Epidermal melanocyte (primary cell): ENCODE data around the gene CA7.

ENCODE experiments used
- DNase-seq: peaks from one replicate; pipeline ENCODE4 v3.0.0; 2011; ENCODE audit warnings: low spot score; ENCODE audit not compliant: insufficient read length

CA7 gene

GRCh38 chr16:66844342-66845079 is at the start of gene CA7:
TSS of gene CA7 (plus strand) at chr16:66844414. CDS start at chr16:66844488, 74 bp downstream.
- DNase-seq, result no peak

GRCh38 chr16:66798161-66798560 is 46.1 kb upstream of the CA7 start:
- DNase-seq, result no peak

GRCh38 chr16:66800856-66801255 is 43.4 kb upstream of the CA7 start:
- DNase-seq, result no peak

GRCh38 chr16:66801320-66802105 is 42.7 kb upstream of the CA7 start, which contains the start of gene TERB1:
TSS of gene TERB1 (minus strand) at chr16:66801584. CDS start at chr16:66796798, 4,786 bp downstream.
- DNase-seq, result no peak

- DNase-seq, result no peak
Observed at GRCh38 chr16:66802159-66802558, 42.1 kb upstream of the CA7 start.

- no peak for DNase-seq
Observed at GRCh38 chr16:66809765-66810164, 34.4 kb upstream of the CA7 start.

GRCh38 chr16:66810391-66810790 is 33.8 kb upstream of the CA7 start:
- DNase-seq, result no peak

GRCh38 chr16:66811043-66811442 is 33.2 kb upstream of the CA7 start:
- no peak for DNase-seq

GRCh38 chr16:66814734-66815133 is 29.5 kb upstream of the CA7 start:
- DNase-seq, result no peak

- no peak for DNase-seq
Observed at GRCh38 chr16:66824006-66824405, 20.2 kb upstream of the CA7 start.

- DNase-seq, result peak; percentile 87
Observed at GRCh38 chr16:66830422-66831404, 13.5 kb upstream of the CA7 start, which contains the start of gene NAE1. TSS of gene NAE1 (minus strand) at chr16:66830976. CDS start at chr16:66830899, 77 bp downstream.

- DNase-seq, result no peak
Observed at GRCh38 chr16:66832190-66832589, 12.0 kb upstream of the CA7 start.

GRCh38 chr16:66832661-66833305 is 11.4 kb upstream of the CA7 start:
- no peak for DNase-seq

GRCh38 chr16:66834746-66835145 is 9.5 kb upstream of the CA7 start:
- DNase-seq, result no peak

GRCh38 chr16:66840883-66841282 is 3.3 kb upstream of the CA7 start:
- no peak for DNase-seq

- DNase-seq, result no peak
Observed at GRCh38 chr16:66841366-66841765, 2.8 kb upstream of the CA7 start.

- DNase-seq, result no peak
Observed at GRCh38 chr16:66842765-66843164, 1.4 kb upstream of the CA7 start.

GRCh38 chr16:66843191-66843590 is 1.0 kb upstream of the CA7 start:
- DNase-seq, result no peak

GRCh38 chr16:66844009-66844341 is 239 bp upstream of the CA7 start:
- no peak for DNase-seq

GRCh38 chr16:66845080-66845410 is 831 bp downstream of the CA7 start:
- no peak for DNase-seq

- no peak for DNase-seq
Observed at GRCh38 chr16:66845791-66846221, 1.6 kb downstream of the CA7 start.
